ENCODE measurements around the gene GP5. TPM values are rescaled to one million over a fixed set of nuclear protein-coding genes. Genes with fewer than 3 reads are reported as not detected.
A peak's percentile ranks its signal among the peaks of the same experiment; 100 is the strongest.

The GP5 gene
- total RNA-seq, 1 donor from 2014 or later, result not detected

- peaks cover 30% of the 10 kb centered on the region for H3K27me3 Mint-ChIP-seq (ENCODE audit: low read depth)
- DNase-seq (ENCODE audit: low spot score), result peak; percentile 58
- no peaks in the 10 kb centered on the region for H3K36me3 Mint-ChIP-seq (ENCODE audit: low read depth)
- no peak for TF ChIP-seq CTCF (IDR thresholded peaks at IDR 0.05)
- H3K4me3 Mint-ChIP-seq (ENCODE audit: unreplicated experiment), result no peak overlapping the region
- no peak overlapping the region for H3K27ac Mint-ChIP-seq (ENCODE audit: unreplicated experiment)
- no peaks in the 10 kb centered on the region for H3K9me3 Mint-ChIP-seq (ENCODE audit: low read depth)
- no peaks in the 10 kb centered on the region for H3K4me1 Mint-ChIP-seq (ENCODE audit: low read depth)
Observed at GRCh38 chr3:194375473-194376240, 23.4 kb downstream of the GP5 start.

GRCh38 chr3:194374935-194375334, 24.1 kb downstream of the GP5 start:
- Mint-ChIP-seq H3K36me3 (ENCODE audit: low read depth) (no peaks in the 10 kb centered on the region), H3K4me3 (ENCODE audit: unreplicated experiment) (no peak overlapping the region), H3K4me1 (ENCODE audit: low read depth) (peaks cover under 1% of the 10 kb centered on the region), H3K27me3 (ENCODE audit: low read depth) (peaks cover 30% of the 10 kb centered on the region), H3K9me3 (ENCODE audit: low read depth) (no peaks in the 10 kb centered on the region), H3K27ac (ENCODE audit: unreplicated experiment) (no peak overlapping the region)
- no peak for TF ChIP-seq CTCF (IDR thresholded peaks at IDR 0.05)
- peak; percentile 63 for DNase-seq (ENCODE audit: low spot score)

- TF ChIP-seq CTCF (IDR thresholded peaks at IDR 0.05), result no peak
- Mint-ChIP-seq H3K27ac (ENCODE audit: unreplicated experiment) (no peak overlapping the region), H3K4me3 (ENCODE audit: unreplicated experiment) (no peak overlapping the region), H3K9me3 (ENCODE audit: low read depth) (no peaks in the 10 kb centered on the region), H3K36me3 (ENCODE audit: low read depth) (no peaks in the 10 kb centered on the region), H3K4me1 (ENCODE audit: low read depth) (peaks cover 11% of the 10 kb centered on the region), H3K27me3 (ENCODE audit: low read depth) (peaks cover 32% of the 10 kb centered on the region)
- DNase-seq (ENCODE audit: low spot score), result no peak
Observed at GRCh38 chr3:194373899-194374298, 25.2 kb downstream of the GP5 start.

- Mint-ChIP-seq H3K27ac (ENCODE audit: unreplicated experiment) (no peak overlapping the region), H3K27me3 (ENCODE audit: low read depth) (peaks cover 35% of the 10 kb centered on the region), H3K36me3 (ENCODE audit: low read depth) (no peaks in the 10 kb centered on the region), H3K9me3 (ENCODE audit: low read depth) (no peaks in the 10 kb centered on the region), H3K4me1 (ENCODE audit: low read depth) (peaks cover 17% of the 10 kb centered on the region), H3K4me3 (ENCODE audit: unreplicated experiment) (no peak overlapping the region)
- TF ChIP-seq CTCF (IDR thresholded peaks at IDR 0.05), result no peak
- no peak for DNase-seq (ENCODE audit: low spot score)
Observed at GRCh38 chr3:194373028-194373427, 26.0 kb downstream of the GP5 start.

GRCh38 chr3:194370753-194371152, 28.3 kb downstream of the GP5 start:
- H3K4me1 Mint-ChIP-seq (ENCODE audit: low read depth), result peaks cover 19% of the 10 kb centered on the region
- TF ChIP-seq CTCF (IDR thresholded peaks at IDR 0.05), result no peak
- no peaks in the 10 kb centered on the region for H3K36me3 Mint-ChIP-seq (ENCODE audit: low read depth)
- DNase-seq (ENCODE audit: low spot score), result no peak
- H3K27ac Mint-ChIP-seq (ENCODE audit: unreplicated experiment), result no peak overlapping the region
- H3K4me3 Mint-ChIP-seq (ENCODE audit: unreplicated experiment), result no peak overlapping the region
- H3K27me3 Mint-ChIP-seq (ENCODE audit: low read depth), result peaks cover 32% of the 10 kb centered on the region
- no peaks in the 10 kb centered on the region for H3K9me3 Mint-ChIP-seq (ENCODE audit: low read depth)
